NCI-H2171 (cell line): ENCODE results near the gene CABLES1.
"Not testable (repeated sequence)": the region's sequence is repeated elsewhere in the genome, so short reads cannot be mapped to it uniquely, and the experiment has no call there.

Experiments
- DNase-seq: peaks from one replicate; lab custom pipeline; 2025; lab: John Stamatoyannopoulos, UW

CABLES1 gene, protein sequence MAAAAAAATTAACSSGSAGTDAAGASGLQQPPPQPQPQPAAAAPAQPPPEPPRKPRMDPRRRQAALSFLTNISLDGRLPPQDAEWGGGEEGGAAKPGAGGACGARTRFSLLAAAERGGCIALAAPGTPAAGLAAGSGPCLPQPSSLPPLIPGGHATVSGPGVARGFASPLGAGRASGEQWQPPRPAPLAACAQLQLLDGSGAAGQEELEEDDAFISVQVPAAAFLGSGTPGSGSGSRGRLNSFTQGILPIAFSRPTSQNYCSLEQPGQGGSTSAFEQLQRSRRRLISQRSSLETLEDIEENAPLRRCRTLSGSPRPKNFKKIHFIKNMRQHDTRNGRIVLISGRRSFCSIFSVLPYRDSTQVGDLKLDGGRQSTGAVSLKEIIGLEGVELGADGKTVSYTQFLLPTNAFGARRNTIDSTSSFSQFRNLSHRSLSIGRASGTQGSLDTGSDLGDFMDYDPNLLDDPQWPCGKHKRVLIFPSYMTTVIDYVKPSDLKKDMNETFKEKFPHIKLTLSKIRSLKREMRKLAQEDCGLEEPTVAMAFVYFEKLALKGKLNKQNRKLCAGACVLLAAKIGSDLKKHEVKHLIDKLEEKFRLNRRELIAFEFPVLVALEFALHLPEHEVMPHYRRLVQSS

DNA sequence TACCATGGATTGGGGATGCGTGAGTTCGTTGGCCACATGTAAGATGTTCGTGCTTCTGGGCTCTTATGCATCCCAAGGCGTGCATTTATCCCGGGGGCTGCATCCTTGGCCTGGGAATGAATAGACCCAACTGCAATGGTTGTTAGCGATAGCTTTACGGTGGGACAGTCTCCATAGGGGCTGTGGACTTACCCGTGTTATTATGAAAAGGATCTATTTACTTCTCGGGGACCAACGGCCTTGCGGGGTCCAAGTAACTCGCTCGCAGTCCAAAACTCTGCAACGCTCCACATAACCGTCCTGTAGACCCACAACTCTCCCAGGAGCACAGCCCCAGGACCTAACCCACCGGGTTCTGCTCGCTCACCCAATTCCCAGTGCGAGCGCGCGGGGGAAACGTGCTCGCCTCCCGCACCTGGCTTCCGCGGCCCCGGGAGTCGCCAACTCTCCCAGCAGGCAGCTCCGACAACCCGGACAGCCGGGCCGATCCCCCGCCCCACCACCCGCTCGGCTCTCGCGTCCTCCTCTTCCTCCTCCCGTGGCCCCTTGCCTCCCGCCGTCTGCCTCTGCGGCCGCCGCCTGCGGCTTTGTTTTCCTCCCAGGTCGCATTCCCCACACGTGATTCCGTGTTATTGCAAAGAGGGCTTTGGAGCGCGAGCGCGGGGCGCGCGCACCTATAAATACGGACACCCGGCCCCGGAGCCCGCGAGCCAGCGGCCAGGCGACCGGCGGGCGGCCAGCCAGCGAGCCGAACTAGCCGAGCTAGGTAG, at the start of gene CABLES1:
TSS of gene CABLES1 (plus strand) at position 706 of the 770 bp plus-strand sequence. CDS start 278 bp downstream, outside the sequence.
- DNase-seq, result peak; percentile 43

DNA sequence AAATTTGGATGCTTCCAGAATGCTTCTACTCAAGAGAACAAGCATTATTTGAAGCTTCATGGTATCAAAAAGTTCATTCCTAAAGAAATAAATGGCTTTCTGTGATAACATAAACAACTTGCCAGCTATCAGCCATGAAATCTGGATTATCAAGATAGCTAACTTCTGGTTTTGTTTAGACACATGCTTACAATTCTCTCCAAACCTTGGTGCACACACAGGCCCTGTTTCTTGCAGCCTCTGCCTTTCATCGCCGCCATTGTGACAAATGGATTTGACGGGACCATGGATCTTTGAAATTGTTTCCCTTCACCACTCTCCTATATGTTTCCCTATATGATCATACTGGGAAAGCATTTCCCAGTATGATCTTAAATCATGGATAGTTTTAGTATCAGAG, 47.9 kb upstream of the CABLES1 start:
- no peak for DNase-seq

DNA sequence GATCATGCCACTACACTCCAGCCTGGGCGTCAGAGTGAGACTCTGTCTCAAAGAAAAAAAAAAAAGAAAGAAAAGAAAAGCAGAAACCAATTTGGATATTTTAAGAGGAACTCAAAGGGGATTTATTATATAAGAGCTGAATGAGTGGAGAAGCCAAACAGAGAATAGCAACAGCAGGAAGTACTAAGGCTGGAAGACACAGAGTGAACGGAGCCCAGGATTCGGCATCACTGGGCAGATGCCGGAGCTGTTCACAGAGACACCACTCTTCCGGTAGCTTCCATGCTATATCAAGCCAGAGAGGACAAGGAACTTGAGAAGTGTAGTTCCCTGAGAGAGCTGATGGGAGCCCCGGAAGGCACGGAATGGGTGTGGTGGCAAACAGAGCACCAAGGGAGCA, 47.0 kb upstream of the CABLES1 start:
- DNase-seq, result no peak

DNA sequence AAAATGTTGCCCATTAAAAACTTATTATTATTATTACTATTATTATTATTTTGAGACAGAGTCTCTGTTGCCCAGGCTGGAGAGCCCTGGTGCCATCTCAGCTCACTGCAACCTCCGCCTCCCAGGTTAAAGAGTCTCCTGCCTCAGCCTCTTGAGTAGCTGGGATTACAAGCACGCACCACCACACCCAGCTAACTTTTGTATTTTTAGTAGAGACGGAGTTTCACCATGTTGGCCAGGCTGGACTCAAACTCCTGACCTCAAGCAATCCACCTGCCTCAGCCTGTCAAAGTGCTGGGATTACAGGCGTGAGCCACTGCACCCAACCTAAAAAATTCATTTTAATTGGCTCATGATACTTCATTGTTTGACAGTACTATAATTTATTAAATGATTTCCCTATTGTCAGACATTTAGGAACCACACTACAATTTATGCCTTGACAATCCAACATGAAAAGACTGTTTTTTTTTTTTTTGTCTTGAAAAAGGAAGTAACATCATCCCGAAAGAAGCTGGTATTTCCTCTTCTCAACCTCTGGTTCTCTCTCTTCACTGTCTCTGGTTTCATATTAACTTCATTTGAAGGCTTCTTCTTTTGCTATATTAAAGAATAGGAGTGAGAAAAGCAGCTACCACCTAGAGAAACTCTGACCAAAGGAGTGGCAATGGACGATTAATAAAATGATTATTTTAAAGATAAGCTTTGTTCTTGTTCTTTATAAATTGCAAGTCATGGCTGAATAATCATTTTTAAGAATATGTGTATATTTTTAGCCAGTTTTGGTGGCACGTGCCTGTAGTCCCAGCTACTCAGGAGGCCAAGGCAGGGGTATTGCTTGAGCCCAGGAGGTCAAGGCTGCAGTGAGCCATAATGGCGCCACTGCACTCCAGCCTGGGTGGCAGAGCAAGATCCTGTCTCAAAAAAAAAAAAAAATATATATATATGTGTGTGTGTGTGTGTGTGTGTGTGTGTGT, 44.0 kb upstream of the CABLES1 start:
- DNase-seq, result not testable (repeated sequence)

GRCh38 chr18:23092121-23092520, 43.2 kb upstream of the CABLES1 start:
- DNase-seq, result no peak

DNA sequence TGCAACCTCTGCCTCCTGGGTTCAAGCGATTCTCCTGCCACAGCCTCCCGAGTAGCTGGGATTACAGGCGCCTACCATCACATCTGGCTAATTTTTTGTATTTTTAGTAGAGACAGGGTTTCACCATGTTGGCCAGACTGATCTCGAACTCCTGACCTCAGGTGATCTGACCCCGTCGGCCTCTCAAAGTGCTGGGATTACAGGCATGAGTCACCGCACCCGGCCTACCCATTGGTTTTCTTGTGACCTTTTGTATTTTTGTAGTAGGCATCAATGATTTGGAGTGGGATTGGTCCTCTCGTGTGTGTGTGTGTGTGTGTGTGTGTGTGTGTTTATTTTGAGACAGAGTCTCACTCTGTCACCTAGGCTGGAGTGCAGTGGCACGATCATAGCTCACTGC, 42.2 kb upstream of the CABLES1 start:
- DNase-seq, result not testable (repeated sequence)

- DNase-seq, result no peak
Measured at GRCh38 chr18:23093772-23094171, 41.5 kb upstream of the CABLES1 start.

GRCh38 chr18:23094411-23095190, 40.7 kb upstream of the CABLES1 start:
- no peak for DNase-seq

DNA sequence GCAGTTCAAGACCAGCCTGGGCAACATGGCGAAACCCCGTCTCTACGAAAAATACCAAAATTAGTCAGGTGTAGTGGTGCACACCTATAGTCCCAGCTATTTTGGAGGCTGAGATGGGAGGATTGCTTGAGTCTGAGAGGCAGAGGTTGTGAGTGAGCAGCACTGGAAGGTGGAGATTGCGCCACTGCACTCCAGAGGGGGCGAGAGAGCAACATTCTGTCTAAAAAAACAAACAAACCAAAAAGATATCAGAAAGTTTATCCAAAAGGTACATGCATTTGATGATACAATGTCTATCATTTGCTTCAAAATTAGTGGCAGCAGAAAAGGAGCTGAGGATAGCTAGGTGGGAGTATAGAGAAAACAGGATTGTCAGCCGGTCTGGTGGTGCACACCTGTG, 39.8 kb upstream of the CABLES1 start:
- no peak for DNase-seq

DNA sequence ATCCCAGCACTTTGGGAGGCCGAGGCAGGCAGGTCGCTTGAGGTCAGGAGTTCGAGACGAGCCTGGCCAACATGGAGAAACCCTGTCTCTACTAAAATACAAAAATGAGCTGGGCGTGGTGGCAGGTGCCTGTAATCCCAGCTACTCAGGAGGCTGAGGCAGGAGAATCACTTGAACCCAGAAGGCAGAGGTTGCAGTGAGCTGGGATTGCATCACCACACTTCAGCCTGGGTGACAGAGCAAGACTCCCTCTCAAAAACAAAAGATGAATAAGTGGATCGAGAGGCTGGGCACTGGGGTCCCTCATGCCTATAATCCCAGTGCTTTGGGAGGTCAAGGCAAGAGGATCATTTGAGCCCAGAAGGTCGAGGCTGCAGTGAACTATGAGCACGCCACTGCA, 38.3 kb upstream of the CABLES1 start:
- not testable (repeated sequence) for DNase-seq

DNA sequence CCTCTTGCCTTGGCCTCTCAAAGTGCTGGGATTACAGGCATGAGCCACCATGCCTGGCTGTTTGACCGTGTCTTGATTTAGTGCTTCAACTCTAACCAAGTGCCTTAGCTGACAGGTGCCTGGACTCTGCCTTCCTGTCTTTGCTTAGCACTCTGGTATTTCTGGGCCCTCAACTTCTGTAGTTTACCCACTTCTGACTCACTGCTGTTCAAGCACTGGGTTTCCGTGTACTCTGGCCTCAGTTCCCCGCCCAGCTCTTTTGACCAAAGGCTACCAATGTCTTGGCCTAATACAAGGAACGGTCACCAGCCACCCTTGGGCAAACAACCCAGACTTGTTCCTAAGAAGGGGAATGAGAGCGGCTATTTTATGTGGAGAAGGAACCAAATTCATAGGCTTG, 35.7 kb upstream of the CABLES1 start:
- no peak for DNase-seq

DNA sequence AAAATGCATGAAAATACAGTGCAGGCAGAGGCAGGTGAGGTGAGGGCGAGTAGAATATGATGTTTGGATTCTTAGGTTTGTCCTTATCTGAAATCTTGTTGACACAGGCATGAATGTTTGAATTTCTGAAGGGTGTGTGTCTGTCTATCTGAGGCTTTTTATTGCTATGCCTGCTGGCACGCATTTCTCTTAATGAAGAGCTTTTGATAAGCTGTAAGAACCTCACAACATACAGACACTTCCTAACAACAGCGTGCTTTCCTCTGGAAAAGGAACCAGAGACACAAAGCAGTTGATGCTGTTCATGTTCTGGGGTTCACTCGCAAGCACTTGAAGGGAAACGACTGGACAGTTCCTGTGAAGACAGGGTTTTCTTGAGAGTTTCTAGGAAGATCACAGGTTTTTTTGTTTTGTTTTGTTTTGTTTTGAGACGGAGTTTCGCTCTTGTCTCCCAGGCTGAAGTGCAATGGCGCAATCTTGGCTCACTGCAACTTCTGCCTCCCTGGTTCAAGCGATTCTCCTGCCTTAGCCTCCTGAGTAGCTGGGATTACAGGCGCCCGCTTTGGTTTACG, 33.3 kb upstream of the CABLES1 start:
- DNase-seq, result no peak

- DNase-seq, result no peak
Measured at GRCh38 chr18:23102493-23103261, 32.6 kb upstream of the CABLES1 start.

DNA sequence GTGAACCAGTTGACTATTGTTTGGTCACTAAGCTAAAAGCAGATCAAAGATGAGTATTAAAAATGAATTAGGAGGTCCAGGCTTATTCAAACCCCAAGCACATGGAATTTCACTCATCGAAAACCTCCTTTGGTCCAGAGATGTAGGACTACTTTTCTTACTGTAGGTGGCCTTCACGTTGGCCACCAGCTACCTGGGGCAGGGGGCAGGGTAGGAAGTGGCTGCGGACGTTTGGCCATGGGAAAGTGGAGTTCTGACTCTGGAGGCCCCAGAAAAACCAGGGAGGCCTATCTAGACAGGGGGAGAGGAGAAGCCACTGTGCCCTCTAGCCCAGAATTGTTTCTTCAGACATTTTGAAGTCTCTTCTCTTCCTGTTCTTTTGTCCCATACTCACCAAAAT, 31.8 kb upstream of the CABLES1 start:
- no peak for DNase-seq

- no peak for DNase-seq
Measured at GRCh38 chr18:23105030-23105429, 30.3 kb upstream of the CABLES1 start.

GRCh38 chr18:23105581-23106219, 29.6 kb upstream of the CABLES1 start:
- no peak for DNase-seq

- DNase-seq, result no peak
Measured at GRCh38 chr18:23106575-23106974, 28.7 kb upstream of the CABLES1 start.

- DNase-seq, result no peak
Measured at GRCh38 chr18:23107718-23108117, 27.6 kb upstream of the CABLES1 start.

GRCh38 chr18:23108496-23108895, 26.8 kb upstream of the CABLES1 start:
- DNase-seq, result no peak
